Loucy (cell line): Measurements from ENCODE around the gene CNNM1.

ENCODE experiments used
- H2AFZ ChIP-seq: fragments of 200-600 bp; sonication (generic); 2 replicates; pipeline ENCODE4 v1.6.0; 2016; ENCODE audit warnings: antibody characterized with exemption, mild to moderate bottlenecking, low read length, moderate library complexity
- H3F3A ChIP-seq: fragments of 200-600 bp; 2 replicates; pipeline ENCODE4 v1.6.0; 2016; ENCODE audit warnings: antibody characterized with exemption, low read depth, mild to moderate bottlenecking
- H3K27me3 ChIP-seq: fragments of 200-600 bp; sonication (generic); 2 replicates; pipeline ENCODE4 v1.6.1; 2014; ENCODE audit warnings: low read length, mild to moderate bottlenecking; ENCODE audit not compliant: insufficient read depth, poor library complexity, severe bottlenecking
- H3K36me3 ChIP-seq: fragments of 200-600 bp; sonication (generic); 2 replicates; pipeline ENCODE4 v1.6.1; 2016; ENCODE audit warnings: low read length; ENCODE audit not compliant: insufficient read depth
- H3K4me1 ChIP-seq: fragments of 200-600 bp; sonication (generic); 2 replicates; pipeline ENCODE4 v1.5.1; 2014; ENCODE audit warnings: low read length, mild to moderate bottlenecking; ENCODE audit not compliant: insufficient read depth, poor library complexity, severe bottlenecking
- H3K4me2 ChIP-seq: fragments of 200-600 bp; sonication (generic); 2 replicates; pipeline ENCODE4 v1.6.0; 2014; ENCODE audit warnings: antibody characterized with exemption, low read length, low read depth, mild to moderate bottlenecking; ENCODE audit not compliant: poor library complexity, severe bottlenecking
- H3K4me3 ChIP-seq: fragments of 200-600 bp; sonication (generic); 2 replicates; pipeline ENCODE4 v1.5.1; 2014; ENCODE audit warnings: low read length, mild to moderate bottlenecking, mixed read lengths; ENCODE audit not compliant: poor library complexity, severe bottlenecking
- H3K79me2 ChIP-seq: fragments of 200-600 bp; sonication (generic); 2 replicates; pipeline ENCODE4 v1.6.1; 2014; ENCODE audit warnings: low read length; ENCODE audit not compliant: insufficient read depth
- H3K9ac ChIP-seq: fragments of 200-600 bp; sonication (generic); 2 replicates; pipeline ENCODE4 v1.6.0; 2014; ENCODE audit warnings: mild to moderate bottlenecking, low read depth, low read length, moderate library complexity; ENCODE audit not compliant: poor library complexity, severe bottlenecking
- H3K9me2 ChIP-seq: fragments of 200-600 bp; sonication (generic); replicated peaks from 2 replicates; pipeline ENCODE4 v1.6.1; 2016; ENCODE audit warnings: low read depth, low read length, mixed read lengths
- H3K9me3 ChIP-seq: fragments of 200-600 bp; sonication (generic); 2 replicates; pipeline ENCODE4 v1.6.1; 2014; ENCODE audit warnings: mild to moderate bottlenecking, antibody characterized with exemption, low read length, low read depth; ENCODE audit not compliant: insufficient read depth
- H4K20me1 ChIP-seq: fragments of 200-600 bp; sonication (generic); 2 replicates; pipeline ENCODE4 v1.6.0; 2014; ENCODE audit warnings: antibody characterized with exemption, low read length, mild to moderate bottlenecking; ENCODE audit not compliant: insufficient read depth, poor library complexity, severe bottlenecking
- EZH2phosphoT487 ChIP-seq: fragments of 200-600 bp; IDR thresholded peaks from 2 replicates; pipeline ENCODE4 v1.6.1; 2018; ENCODE audit warnings: antibody characterized with exemption, mild to moderate bottlenecking, moderate library complexity, borderline replicate concordance
- TF ChIP-seq, protein P1 (sequence below): fragments of 200-600 bp; sonication (generic); conservative IDR thresholded peaks from 2 replicates; pipeline ENCODE4 v1.5.1; 2014; ENCODE audit warnings: mild to moderate bottlenecking, antibody characterized with exemption, low read length

CNNM1 gene

DNA sequence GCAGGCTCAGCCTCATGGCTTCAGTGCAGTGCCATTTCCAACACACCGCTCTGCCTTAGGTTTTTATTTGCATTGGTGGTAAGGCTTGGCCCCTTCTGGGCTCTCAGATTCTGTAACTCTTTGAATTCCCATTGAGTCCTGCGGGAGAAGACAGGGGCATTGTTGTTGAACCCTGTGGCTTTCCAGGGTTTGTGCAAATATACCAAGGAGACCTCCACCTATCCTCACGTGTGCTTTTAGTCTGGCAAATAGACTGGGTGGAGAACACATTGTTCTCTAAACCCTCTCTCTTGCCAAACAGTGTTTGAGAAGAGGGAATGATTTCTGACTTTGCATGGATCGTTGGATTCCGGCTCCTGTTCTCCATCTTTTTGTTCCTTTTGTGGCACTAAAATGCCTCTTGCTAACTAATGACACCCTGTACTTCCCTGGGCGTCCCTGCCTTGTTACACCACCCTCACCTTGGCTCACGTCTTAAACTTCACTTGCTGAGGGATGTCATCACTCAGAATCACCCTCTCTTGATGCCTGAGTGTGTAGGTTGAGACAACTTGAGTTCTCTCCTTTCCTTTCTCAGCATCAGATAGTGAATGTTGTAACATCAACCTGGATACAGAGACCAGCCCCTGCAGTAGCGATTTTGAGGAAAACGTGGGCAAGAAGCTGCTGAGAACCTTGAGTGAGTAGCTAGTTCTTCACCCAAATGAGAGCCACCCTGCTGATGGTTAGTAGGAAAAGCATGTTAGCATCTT, 60.7 kb downstream of the CNNM1 start:
- TF ChIP-seq EZH2phosphoT487, result no peak
- TF ChIP-seq, protein P1, sequence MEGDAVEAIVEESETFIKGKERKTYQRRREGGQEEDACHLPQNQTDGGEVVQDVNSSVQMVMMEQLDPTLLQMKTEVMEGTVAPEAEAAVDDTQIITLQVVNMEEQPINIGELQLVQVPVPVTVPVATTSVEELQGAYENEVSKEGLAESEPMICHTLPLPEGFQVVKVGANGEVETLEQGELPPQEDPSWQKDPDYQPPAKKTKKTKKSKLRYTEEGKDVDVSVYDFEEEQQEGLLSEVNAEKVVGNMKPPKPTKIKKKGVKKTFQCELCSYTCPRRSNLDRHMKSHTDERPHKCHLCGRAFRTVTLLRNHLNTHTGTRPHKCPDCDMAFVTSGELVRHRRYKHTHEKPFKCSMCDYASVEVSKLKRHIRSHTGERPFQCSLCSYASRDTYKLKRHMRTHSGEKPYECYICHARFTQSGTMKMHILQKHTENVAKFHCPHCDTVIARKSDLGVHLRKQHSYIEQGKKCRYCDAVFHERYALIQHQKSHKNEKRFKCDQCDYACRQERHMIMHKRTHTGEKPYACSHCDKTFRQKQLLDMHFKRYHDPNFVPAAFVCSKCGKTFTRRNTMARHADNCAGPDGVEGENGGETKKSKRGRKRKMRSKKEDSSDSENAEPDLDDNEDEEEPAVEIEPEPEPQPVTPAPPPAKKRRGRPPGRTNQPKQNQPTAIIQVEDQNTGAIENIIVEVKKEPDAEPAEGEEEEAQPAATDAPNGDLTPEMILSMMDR, result no peak
- no peaks in the 10 kb centered on the region for H3K9me3 ChIP-seq
- no peaks in the 10 kb centered on the region for H3K9me2 ChIP-seq
- no peaks in the 10 kb centered on the region for H3K27me3 ChIP-seq
- no peaks in the 10 kb centered on the region for H3K36me3 ChIP-seq
- H3F3A ChIP-seq, result no peaks in the 10 kb centered on the region
- H3K4me3 ChIP-seq, result no peak overlapping the region
- H3K4me2 ChIP-seq, result no peak overlapping the region
- H3K9ac ChIP-seq, result no peak overlapping the region
- no peaks in the 10 kb centered on the region for H4K20me1 ChIP-seq
- no peaks in the 10 kb centered on the region for H3K79me2 ChIP-seq
- no peak overlapping the region for H2AFZ ChIP-seq
- no peaks in the 10 kb centered on the region for H3K4me1 ChIP-seq

DNA sequence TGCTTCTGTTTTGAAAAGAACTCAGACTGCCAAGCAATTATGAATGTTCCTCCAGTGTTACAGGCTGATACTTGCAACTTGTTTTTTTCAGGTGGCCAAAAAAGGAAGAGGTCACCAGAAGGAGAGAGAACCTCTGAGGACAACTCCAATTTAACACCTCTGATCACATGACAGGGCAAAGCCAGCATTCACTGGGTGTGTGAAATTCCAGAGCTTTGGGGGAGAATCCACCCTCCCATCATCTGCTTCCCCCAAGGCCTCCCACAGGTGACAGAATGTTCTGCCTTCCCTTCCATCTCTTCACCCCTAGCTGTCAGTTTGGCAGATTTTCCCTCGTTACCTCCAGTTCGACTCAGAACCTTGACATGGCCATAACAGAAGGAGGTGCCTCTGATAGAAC, 62.2 kb downstream of the CNNM1 start:
- no peaks in the 10 kb centered on the region for H3K9me2 ChIP-seq
- H3K27me3 ChIP-seq, result no peaks in the 10 kb centered on the region
- TF ChIP-seq, protein P1, result no peak
- no peak for TF ChIP-seq EZH2phosphoT487
- no peak overlapping the region for H3K9ac ChIP-seq
- no peaks in the 10 kb centered on the region for H3K9me3 ChIP-seq
- H3K79me2 ChIP-seq, result no peaks in the 10 kb centered on the region
- peaks cover 11% of the 10 kb centered on the region; the same call in 1 of the 2 replicates for H3K36me3 ChIP-seq
- no peaks in the 10 kb centered on the region for H4K20me1 ChIP-seq
- no peak overlapping the region for H3K4me3 ChIP-seq
- peaks cover 3% of the 10 kb centered on the region for H3K4me1 ChIP-seq
- H3F3A ChIP-seq, result no peaks in the 10 kb centered on the region
- H2AFZ ChIP-seq, result no peak overlapping the region
- H3K4me2 ChIP-seq, result no peak overlapping the region

DNA sequence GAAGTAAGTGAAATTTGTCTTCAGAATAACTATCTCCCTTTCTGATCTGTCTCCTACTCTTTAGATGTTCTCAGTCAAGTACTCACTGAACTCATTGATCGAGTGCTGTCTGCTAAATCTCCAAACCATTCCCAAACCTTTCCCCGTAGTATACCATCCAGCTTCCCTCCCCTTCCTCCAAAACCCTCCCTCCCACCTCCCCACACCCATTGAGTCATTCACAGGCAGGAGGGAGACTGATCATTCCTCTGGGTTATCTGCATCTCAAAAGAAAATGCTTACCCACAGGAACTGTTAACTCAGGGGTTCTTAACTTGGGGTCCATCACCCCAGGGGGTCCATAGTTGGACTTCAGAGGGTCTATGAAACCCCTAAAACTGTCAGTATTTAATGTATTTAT, 63.9 kb downstream of the CNNM1 start:
- Histone ChIP-seq H3K4me3 (no peak overlapping the region), H3K36me3 (peaks cover 28% of the 10 kb centered on the region; the same call in 1 of the 2 replicates), H3K9me2 (no peaks in the 10 kb centered on the region), H3K4me1 (peaks cover 3% of the 10 kb centered on the region), H3K4me2 (no peak overlapping the region), H3K9me3 (no peaks in the 10 kb centered on the region), H3K79me2 (no peaks in the 10 kb centered on the region), H3K27me3 (no peaks in the 10 kb centered on the region), H3F3A (no peaks in the 10 kb centered on the region), H3K9ac (no peak overlapping the region), H2AFZ (no peak overlapping the region), H4K20me1 (no peaks in the 10 kb centered on the region)
- TF ChIP-seq, protein P1, result no peak
- TF ChIP-seq EZH2phosphoT487, result no peak
